HG03280 (cell line): ENCODE measurements around the gene TCF7.
"Not testable (repeated sequence)": the region's sequence is repeated elsewhere in the genome, so short reads cannot be mapped to it uniquely, and the experiment has no call there.

Source experiments
- ATAC-seq: cut with Tn5 transposase; IDR thresholded peaks from one replicate; pipeline ENCODE4 v1.9.1; 2021; ENCODE audit warnings: mild to moderate bottlenecking, moderate library complexity; ENCODE audit not compliant: unreplicated experiment

Gene TCF7

DNA sequence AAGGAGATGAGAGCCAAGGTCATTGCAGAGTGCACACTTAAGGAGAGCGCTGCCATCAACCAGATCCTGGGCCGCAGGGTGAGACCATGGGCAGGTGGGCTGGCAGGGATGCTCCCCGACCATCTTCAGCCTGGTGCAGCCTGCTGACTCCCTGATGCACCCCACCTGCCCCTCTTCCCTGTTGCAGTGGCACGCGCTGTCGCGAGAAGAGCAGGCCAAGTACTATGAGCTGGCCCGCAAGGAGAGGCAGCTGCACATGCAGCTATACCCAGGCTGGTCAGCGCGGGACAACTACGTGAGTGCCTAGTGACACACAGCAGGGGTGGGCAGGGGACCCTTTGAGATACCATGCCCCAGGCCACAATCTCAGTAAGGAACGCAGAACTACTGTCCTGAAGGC lies 28.3 kb downstream of the TCF7 start:
- ATAC-seq, result no peak

DNA sequence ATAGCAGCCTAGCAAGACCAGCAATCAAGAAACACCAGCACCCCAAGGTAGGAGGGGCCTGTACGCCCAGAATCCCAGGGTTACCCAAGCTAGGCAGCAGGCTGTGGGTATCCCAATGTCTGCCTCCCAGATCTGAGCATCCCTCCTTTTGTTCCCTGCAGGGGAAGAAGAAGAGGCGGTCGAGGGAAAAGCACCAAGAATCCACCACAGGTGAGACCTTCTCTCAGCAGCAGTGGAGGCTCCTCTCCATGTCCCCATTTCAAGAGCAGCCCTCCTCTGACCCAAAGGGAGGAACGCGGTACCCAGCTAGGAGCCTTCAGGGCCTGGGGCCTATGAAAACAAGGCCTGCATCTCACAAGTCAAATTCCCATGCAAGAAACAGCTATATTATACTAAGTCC lies 28.9 kb downstream of the TCF7 start:
- no peak for ATAC-seq

DNA sequence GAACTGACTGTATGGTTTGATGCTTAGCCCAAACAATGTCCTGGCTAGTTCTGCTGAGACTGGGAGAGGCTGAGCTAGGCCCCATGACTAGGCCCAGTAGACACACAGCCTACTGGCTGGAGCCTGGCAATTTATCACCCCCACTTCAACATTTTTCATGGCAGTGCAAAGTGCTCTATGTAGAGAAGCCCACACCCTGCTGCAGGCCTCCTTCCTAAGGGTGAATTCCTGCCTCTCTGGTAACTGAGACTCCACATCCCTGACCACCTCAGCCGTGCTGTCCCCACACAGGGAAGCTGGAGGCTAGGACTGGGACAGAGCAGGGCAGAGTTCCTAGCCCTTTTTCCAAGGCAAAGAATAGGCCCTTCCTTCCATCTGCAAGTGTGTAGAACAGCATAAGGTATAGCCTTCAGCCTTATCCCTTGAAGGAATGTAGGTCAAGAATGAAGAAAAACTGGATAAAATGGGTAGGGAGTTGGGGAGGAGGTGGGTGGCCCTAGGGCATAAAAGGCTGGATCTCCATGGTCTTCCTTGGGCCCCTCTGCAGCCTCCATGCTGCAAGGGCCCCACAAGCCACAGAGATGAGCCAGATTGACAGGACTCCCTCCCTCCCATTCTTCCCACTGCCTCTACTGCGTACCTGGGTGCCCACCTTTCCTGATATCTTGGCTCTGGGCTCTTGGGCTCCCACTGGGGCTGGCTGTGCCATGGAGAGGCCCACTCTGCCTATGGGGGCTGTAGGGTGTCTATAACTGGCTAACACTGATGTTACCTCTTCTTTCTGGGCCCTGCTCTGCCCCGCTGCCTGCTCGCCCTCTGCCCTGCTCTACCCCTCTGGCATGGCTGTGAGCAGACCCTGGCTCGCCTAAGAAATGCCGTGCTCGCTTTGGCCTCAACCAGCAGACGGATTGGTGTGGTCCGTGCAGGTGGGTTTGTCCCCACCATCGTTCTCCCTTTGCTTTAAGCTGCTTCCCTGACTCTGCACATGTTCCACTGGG lies 29.8 kb downstream of the TCF7 start:
- ATAC-seq, result no peak

DNA sequence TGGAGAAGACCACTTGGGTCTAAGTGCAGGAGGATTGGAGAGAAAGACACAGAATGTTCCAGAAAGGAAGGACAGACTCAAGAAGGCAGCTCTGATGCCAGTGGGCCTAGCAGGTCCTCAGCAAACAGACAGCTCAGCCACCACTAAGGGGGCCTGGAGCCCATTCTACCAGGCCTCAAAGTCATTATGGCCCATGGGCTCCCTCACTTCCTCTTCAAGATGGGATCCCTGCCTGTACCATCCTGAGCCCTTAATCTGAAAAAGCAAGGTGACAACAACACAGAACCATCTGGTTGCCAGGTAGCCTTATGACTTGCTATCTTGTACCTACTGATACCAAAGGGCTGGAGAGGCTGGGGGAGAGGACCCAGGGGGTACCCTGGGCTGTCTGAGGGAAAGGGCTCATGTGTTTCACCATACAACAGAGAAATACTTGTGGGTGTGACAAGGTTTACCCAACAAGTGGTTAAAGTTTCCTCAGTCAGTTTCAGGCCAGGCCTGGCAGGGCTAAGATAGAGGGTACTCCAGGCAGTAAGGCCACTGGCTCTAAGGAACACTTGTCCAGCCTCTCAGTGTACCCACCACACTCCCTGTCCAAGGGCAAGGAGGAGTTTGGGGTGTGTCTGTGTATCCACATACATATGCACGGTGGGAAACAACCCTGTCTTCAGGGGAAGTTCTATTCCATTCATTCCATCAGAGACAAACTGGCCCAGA lies 30.7 kb downstream of the TCF7 start:
- ATAC-seq, result no peak

DNA sequence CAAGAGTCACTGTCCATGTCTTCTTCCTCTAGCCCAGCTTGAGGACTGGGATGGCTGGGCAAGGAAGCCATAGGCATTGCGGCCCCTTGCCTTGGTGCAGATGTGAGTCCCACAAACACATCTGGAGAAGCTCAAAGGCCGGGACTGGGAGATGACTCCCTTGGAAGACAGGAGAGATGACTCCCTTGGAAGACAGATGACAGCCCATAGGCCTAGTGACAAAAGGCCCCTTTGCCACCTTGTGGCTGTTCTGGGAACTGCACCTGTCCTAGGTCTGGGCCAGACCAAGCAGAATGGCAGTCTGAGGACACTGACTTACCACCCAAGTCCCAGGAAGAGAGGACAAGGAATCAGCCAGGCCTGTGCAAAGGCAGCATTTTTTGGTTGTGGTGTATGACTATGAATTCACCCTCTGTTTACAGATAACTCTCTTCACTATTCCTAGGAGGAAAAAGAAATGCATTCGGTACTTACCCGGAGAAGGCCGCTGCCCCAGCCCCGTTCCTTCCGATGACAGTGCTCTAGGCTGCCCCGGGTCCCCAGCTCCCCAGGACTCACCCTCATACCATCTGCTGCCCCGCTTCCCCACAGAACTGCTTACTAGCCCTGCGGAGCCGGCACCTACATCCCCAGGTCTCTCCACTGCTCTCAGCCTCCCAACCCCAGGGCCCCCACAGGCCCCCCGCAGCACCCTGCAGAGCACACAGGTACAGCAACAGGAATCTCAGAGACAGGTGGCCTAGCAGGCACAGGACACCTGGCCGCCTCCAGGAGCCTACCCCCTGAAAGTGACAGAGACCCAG lies 31.5 kb downstream of the TCF7 start:
- peak; percentile 75 for ATAC-seq

DNA sequence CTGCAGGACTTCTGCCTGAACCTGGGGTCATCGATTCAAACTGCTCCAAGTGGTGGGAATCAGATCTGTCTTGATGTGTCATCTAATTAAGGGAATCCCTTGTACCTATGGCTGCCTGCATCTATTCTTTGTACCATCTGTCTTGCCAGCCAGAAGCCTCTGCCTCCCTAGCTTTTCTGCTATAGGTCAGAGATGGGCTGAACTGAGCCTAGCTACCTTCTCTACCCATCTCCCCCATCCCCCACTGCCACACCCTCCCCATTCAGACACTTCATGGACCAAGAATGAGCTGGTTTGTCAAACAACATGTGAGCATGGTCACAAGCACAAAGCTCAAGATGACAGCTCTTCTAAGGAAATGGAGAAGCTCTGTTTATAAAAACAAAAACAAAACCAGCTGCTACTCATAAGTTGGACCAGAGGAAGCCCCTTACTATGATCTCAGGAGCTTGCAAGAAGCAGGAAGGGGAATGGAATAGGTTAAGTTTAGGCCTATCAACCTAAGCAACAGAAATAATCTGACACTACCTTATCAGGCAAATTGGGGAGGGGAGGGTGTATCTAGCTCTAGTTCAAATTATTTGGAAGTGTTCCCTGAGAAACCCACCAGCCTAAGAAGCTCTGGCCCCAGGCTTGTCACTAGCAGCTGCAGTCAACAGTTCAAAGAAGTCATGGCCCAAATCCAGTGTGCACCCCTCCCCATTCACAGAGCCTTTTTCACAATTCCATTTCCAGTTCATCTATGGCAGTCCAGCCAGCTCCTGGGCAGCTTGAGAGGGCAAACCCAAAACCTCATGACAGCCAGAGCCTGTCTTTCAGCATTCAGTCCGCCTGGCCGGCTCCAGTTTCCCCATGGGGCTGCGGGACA lies 32.4 kb downstream of the TCF7 start:
- no peak for ATAC-seq

DNA sequence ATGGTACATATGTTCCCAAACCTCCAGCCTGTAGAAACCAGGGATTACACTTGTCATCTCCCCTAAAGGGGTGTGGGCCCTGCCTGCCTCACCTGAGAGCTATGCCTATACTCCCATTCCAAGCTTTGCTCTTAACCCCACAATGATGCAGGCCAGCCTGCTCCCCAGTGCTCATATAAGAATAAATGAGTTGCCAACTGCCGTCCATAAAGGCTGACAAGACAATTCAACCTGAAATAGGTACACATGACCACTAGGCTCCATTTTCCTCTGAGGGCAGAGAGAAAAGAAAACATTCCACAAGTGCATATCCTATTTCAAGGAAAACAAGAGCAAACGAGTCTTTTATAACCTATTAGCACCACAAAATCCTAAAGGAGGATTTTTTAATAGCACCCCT lies 33.8 kb downstream of the TCF7 start:
- ATAC-seq, result no peak

DNA sequence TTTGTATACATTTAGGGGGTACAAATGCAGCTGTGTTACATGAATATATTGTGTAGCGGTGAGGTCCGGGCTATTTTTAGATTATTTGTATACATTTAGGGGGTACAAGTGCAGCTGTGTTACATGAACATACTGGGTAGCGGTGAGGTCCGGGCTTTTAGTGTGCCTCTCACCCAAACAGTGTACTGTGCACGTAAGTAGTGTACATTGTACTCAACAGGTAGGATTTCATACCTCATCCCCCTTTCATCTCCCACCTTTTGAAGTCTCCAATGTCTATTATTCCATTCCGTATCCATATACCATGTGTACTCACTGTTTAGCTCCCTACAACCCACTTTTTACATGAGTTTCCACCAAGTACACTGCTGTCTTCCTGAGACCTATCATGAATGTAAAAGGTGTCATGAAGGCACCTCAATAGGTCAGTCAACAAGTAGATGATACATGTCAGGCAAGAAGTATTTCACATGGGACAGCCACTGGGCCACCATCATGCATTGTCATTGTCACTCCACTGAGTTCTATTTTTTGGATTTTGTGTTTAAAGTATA lies 34.6 kb downstream of the TCF7 start:
- no peak for ATAC-seq

DNA sequence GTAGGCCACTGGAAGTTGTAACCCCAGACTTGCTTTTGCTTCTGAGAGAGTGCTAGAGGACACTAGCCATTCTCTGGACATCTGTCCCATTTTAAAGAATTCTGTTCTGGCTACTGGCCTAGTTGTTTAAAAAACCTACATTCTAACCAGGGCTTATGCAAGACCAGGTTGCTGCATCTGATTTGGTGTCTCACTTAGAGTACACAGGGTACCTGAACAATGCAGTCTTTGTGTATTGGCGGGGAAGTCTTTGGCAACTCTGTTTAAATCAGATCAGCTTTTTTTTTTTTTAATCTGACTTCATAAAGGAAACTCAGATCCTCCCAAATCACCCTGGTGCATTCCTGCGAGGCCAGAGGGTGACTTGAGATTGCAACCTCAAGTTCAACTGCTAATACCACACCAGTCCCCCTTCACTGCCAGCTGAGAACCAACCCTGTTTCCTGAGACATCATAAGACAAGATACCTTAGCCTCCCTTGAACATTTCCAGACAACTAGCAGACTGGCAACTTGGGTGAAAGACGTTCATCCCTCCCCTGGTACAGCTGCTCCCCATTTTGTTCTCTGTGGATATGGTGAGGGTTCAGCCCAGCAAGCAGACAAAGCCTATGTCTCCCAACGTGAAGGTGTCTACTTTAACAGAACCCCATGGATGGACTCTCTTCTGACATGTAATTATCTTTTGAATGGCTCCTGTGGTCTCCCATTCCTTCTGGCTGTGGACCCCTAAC lies 35.3 kb downstream of the TCF7 start:
- no peak for ATAC-seq

DNA sequence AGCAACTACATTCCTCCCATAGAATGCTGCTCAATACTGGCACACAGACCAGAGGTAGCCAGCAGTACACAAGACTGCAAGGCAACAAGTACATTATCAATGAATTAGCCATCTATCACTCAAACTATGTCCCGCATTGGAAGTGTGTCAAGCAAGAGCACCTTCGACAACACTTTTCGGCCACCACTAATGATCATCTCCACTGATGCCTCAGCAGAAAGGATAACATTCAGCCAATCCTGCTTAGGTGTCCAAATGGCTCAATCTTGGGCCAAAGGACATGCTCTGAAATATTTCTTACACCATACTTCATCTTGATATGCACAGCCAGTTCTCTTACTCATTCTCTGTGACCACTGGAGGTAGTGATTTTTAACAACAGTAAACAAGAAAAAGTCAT lies 37.2 kb downstream of the TCF7 start:
- no peak for ATAC-seq

DNA sequence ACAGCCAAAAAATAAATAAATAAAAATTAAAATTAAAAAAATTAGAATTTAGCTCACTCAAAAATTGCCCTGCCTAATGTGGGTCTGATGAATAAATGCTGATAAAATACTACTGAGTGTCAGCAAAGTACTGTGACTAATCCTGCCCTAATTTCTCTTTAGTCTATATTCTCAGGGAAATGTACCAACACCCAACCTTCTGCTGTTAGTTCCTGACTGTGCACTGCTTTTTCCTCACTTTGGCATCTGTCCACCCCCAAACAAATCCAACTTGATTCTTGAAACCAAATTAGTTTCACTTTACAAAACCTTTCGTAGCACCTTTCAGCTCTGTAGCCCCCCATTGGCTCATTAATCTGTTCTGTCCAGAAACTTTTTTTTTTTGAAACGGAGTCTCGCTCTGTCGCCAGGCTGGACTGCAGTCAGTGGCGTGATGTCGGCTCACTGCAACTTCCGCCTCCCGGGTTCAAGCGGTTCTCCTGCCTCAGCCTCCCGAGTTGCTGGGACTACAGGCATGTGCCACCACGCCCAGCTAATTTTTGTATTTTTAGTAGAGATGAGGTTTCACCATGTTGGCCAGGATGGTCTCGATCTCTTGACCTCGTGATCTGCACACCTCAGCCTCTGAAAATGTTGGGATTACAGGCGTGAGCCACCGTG lies 37.8 kb downstream of the TCF7 start:
- not testable (repeated sequence) for ATAC-seq

DNA sequence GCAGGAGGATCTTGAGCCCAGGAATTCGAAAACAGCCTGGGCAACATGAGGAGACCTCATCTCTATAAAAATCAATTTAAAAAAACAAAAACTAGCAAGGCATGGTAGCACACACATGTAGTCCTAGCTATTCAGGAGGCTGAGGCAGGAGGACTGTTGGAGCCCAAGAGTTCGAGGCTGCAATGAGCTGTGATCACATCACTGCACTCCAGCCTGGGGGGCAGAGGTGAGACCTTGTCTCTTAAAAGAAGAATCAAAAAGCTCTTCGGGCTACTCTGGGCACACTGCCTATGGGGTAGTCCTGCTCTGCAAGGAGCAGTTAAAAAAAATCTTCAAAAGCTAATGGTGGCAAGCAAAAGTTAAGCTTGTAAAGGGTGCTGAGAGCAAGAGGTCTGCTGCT lies 38.8 kb downstream of the TCF7 start:
- no peak for ATAC-seq

DNA sequence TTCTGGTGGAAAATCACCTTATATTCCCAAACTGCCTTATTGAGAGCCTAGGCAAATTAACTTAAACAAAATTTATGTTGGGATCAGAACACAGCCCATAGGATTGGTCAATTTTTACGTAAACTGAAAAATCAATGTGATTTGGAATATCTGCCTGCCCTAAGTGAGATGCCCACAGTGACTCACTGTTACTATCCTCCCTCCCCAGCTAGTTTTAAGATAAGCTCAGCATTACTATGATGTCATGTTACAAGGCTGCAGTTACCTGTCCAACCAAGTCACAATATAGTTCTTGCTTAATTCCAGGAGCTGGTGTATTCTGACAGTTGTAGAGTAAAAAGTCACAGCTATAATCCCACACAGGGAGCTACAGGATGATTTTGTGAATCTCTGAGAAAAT lies 39.2 kb downstream of the TCF7 start:
- no peak for ATAC-seq

DNA sequence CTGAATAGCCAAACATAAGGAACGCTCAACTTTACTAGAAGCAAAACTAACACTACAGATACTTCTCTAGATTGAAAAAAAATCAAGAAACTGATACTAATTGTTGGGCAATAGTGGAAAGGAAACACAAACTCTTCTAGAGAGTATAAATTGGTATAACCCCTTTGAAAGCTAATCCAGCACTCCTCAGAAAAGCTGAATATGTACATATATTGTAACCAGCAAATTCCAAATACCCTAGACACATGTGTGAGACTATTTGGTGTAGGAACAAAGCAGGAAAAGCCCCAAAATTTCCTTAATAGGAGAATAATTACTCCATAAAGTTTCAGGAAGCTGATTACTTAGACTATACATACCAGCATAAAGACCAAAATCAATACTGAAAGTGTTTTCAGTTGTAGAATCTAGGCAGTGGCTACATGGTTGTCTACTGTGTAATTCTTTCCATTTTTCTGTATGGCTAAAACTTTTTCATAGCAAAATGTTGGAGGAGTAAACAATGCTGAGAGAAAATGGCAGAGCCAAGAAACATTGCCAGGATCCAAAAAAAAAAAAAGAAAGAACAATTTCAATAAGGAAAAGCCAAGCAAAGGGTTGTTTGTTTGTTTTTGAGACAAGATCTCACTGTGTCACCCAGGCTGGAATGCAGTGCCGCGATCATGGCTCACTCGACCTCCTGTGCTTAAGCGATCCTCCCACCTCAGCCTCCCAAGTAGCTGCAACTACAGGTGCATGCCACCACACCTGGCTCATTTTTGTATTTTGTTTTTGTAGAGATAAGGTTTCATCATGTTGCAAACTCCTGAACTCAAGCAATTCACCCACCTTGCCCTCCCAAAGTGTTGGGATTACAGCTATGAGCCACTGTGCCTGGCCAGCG lies 47.3 kb downstream of the TCF7 start:
- no peak for ATAC-seq

DNA sequence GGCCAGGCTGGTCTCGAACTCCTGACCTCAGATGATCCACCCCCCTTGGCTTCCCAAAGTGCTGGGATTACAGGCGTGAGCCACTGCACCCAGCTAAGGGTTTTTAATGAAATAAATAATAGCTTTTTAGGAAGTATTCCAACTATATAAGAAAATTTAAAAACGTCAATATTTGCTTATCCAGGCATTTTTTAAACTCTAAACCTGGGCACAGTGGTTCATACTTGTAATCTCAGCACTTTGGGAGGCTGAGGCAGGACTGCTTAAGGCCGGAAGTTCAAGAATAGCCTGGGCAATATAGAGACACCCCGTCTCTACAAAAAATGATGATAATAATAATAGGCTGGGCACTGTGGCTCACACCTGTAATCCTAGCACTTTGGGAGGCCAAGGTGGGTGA lies 48.1 kb downstream of the TCF7 start:
- ATAC-seq, result no peak

DNA sequence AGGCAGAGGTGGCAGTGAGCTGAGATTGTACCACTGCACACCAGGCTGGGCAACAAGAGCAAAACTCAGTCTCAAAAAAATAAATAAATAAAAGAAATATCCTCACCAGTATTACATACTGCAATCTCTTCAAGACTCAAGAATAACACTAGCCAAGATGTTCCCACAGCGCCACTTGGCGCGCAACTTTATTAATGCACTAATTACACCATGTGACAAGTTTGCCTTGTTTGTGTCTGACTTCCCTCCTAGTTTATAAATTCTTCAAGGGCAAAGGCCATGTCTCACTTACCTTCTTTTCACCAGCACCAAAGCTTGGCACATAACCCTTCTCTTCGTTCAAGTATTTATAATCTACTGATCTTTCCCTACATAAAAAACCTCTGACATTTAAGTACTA lies 57.5 kb downstream of the TCF7 start:
- no peak for ATAC-seq

DNA sequence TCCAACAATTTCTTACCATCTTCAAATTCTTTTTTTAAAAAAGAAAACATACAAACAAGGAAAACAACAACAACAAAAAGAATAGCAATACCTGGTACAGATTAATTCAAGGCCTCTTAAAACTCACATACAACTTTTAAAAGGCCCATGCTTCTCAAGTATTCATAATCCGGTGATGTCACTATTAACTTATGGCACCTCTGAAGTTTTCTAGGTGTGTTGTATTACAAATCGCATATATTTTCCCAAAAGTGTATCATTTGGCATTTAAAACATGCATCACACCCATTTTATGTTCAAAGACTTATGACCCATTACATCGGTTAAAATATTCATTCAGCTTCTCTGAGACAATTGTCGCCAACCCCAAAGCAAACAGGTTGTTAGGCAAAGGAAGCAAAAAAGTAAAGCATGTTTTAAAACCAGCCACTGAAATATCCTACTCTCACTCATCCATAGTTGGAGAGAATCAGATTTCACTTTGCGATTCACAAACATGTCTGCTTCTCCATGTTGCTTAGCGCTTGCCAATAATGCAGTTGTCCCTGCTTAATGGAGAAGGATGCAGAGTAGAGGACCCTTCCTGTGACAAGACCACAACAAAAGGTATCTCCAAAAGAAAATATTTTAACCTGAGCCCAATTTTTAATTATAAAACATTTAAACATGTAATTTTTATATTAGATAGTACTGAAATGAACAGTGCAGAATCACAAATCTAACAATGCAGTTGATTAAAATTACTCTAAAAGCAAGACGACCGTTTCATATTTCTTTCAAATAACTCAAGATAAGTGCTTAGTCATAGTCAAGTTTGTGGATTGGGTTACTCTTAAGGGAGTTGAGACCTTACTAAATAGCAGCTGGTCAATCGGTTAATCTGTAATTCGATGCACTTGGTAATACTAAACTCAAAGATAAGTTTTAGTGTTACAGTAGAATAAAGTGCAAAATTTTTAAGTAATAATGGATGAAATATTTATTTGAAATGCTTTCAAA lies 60.7 kb downstream of the TCF7 start:
- ATAC-seq, result no peak
